PC-9 (cell line): ENCODE measurements around the gene SVEP1.

Source experiments
- EZH2 ChIP-seq: fragments of 200-600 bp; sonication (generic); IDR thresholded peaks from 2 replicates; pipeline ENCODE4 v1.8.0; 2017; ENCODE audit warnings: antibody characterized with exemption, low read depth
- TF ChIP-seq, protein P1 (sequence below): fragments of 200-600 bp; sonication (generic); conservative IDR thresholded peaks from 2 replicates; pipeline ENCODE4 v1.6.1; 2017; ENCODE audit warnings: mixed run types, antibody characterized with exemption, mild to moderate bottlenecking, moderate library complexity

DNA sequence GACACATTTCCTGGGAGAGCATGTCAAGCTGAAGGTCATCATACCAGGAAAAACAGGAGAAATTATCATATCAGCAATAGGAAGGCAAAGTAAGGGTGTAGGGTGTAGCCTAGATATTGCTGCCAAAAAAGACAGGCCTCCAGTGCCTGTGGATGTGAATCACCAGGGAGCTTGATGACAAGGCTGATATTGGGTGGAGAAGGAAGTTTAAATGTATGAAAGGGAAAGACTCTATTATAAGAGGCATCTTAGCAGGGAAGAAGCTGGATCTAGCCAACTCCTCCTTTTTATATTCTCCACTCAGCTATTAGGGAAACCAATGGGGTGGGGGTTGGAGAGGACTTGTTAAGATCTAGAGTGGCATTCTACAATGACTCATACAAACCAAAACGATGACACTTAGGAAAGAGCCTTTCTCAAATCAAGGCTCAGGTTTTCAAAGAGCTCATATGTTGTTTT is 228.5 kb downstream of the SVEP1 start:
- TF ChIP-seq, protein P1, sequence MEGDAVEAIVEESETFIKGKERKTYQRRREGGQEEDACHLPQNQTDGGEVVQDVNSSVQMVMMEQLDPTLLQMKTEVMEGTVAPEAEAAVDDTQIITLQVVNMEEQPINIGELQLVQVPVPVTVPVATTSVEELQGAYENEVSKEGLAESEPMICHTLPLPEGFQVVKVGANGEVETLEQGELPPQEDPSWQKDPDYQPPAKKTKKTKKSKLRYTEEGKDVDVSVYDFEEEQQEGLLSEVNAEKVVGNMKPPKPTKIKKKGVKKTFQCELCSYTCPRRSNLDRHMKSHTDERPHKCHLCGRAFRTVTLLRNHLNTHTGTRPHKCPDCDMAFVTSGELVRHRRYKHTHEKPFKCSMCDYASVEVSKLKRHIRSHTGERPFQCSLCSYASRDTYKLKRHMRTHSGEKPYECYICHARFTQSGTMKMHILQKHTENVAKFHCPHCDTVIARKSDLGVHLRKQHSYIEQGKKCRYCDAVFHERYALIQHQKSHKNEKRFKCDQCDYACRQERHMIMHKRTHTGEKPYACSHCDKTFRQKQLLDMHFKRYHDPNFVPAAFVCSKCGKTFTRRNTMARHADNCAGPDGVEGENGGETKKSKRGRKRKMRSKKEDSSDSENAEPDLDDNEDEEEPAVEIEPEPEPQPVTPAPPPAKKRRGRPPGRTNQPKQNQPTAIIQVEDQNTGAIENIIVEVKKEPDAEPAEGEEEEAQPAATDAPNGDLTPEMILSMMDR, result no peak
- TF ChIP-seq EZH2, result no peak
